Activated effector memory CD4-positive, alpha-beta T cell treated with Interleukin-2 at 50 U/mL for 16 hours (primary cell): Measurements from ENCODE around the gene PSMB4.
"Not testable (repeated sequence)": the region's sequence is repeated elsewhere in the genome, so short reads cannot be mapped to it uniquely, and the experiment has no call there.

Source experiments
- DNase-seq: peaks from one replicate; pipeline ENCODE4 v3.0.0-alpha.2; 2020

The PSMB4 gene

DNA sequence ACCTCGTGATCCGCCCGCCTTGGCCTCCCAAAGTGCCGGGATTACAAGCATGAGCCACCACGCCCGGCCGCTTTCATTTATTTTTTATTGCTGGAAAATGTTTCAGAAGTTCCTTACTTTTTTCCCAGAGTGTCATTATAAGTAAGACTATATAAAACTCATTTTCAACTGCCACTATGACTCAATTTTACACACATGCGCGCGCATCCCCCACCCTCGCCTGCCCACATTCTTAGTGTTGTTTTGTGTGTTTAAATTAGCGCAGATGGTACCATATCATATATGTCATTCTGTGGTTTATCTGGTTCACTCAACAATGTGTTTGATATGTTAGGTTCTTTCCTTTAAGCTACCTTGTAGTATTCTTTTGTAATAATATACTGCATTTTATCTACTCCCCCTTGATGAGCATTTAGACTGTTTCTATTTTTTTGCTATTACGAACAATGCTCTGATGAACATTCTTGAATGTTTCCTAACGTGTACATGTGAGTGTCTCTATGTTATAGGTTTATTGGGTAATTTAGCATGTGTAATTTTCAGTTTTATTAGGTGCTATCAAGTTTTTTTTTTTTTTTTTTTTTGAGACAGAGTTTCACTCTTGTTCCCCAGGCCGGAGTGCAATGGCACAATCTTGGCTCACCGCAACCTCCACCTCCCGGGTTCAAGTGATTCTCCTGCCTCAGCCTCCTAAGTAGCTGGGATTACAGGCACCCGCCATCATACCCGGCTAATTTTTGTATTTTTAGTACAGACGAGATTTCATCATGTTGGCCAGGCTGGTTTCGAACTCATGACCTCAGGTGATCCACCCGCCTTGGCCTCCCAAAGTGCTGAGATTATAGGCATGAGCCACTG is 8.9 kb upstream of the PSMB4 start:
- DNase-seq = not testable (repeated sequence)

DNA sequence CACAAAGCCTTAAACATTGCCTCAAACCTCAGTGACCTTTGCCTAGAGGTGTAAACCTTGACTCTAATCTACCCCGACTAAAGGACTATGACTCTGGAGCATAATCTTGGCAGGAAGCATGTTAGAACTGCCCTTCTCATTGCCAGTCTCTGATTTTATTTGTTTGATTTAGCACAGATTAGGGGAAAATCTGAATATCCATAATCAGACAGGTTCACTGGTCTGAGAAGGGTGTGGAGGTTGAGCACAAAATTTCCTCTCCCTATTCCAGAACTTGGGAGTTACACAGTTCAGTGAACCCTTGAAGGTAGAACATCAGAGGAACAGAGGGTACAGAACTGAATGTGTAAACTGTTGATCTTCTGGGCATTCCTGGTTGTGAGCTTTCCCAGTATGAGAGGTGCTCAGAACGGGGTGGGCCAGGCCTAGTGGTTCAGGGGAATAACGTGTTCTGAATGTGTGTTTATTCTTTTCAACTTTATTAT is 8.3 kb upstream of the PSMB4 start:
- no peak for DNase-seq

DNA sequence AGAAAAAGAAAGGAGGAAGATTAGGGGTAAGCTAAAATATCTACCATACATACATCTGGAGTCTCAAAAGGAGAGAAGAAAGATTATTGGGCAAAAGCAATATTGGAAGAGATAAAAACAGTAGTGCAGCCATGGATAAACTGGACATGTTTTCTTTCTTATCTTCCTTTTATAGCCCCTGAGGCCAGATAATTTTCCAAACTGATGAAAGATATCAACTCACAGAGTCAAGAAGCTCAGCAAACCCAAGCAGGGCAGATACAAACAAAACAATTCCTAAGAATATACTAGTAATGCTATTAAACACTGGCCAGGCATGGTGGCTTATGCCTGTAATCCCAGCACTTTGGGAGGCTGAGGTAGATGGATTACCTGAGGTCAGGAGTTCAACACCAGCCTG is 5.8 kb upstream of the PSMB4 start:
- no peak for DNase-seq

DNA sequence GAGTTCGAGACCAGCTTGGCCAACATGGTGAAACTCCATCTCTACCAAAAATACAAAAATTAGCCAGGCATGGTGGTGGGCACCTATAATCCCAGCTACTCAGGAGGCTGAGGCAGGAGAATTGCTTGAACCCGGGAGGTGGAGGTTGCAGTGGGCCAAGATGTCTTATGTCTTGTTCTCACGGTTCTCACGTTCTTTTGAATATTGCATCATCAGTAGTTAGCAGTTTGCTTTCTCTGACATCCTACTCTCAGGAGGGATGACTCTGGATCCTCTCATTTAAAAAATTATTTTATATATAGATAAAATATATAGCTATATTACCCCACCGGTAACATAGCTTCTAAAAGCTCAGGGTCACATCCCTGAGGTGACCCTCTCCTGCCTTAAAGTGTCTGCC is 3.1 kb upstream of the PSMB4 start:
- not testable (repeated sequence) for DNase-seq

DNA sequence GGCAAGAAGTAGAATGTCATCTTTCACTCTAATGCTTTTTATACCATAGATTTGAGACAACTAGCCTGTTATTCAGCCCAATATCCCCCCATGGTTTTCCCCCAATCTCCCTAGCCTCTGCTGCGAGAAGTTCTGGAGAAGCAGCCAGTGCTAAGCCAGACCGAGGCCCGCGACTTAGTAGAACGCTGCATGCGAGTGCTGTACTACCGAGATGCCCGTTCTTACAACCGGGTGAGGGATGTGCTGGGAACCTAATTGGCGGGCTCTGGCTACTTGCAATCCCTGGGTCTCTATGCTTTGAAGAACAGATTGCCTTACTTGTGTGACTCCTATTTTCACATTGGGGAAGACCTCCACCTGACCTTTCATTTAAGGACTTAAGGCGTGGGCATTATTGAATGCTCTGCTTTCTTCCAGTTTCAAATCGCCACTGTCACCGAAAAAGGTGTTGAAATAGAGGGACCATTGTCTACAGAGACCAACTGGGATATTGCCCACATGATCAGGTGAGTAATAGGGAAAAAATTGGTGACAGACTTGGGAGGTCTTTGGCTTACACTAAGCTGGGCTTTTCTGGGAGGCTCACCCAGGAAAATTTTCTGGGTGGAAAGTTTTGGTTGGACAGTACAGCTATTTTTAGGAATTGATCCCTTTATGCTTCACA is 1.9 kb downstream of the PSMB4 start:
- no peak for DNase-seq

DNA sequence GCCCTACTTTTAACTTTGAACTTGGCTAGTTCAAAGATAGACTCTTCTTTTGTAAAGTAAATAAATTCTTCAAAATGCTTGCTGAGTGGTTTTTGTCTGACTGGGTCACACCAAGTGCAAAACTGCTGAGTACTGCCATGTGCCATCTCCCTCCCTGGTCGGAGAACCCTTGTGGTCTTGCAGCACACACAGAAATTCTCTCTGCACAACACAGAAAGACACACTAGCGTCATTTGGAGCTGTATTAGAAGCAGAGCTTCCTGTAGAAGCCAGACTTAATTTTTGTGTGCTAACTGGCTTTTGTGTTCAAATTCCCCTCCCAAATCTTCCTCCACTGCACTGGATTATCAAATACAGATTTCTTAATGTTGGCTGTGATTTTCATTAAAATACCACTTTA is 2.5 kb downstream of the PSMB4 start:
- DNase-seq = no peak

DNA sequence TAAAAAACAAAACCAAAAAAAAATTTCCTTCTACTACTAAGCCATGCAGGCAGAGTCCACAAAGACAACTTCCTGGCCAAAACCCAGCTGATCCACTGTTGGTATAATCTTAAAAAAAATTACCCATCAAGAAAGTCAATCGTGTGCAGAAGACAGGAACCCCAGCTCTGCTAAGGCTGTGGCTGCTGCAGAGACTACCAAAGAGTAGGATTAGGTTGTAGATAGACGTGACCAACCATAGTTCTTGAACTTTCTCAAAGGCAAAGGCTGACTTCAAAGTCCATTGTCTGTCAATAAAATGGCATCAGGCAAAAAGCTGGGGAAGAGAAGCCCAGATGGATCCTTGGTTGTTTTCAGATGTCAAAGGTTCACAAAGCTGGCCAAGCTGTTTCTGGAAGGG is 3.4 kb downstream of the PSMB4 start:
- DNase-seq = no peak

DNA sequence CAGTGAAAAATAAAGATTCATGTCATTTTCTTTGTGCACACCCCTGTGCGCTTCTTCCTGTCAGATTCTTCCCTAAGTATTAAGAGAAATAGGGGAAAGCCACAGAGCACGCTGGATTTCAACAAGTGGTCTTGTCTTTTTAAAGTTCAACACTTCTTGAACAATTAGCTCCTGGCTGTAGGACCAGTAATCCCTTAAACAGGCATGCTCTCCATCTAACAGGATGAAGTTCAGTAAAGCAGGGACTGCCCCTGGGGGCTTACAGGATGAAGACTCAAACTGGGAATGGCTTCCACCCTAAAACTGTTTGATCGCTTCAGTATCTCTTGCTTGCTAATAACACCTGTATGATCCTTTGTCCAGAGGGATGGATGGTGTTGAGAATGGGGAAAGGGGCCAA is 4.2 kb downstream of the PSMB4 start:
- no peak for DNase-seq

DNA sequence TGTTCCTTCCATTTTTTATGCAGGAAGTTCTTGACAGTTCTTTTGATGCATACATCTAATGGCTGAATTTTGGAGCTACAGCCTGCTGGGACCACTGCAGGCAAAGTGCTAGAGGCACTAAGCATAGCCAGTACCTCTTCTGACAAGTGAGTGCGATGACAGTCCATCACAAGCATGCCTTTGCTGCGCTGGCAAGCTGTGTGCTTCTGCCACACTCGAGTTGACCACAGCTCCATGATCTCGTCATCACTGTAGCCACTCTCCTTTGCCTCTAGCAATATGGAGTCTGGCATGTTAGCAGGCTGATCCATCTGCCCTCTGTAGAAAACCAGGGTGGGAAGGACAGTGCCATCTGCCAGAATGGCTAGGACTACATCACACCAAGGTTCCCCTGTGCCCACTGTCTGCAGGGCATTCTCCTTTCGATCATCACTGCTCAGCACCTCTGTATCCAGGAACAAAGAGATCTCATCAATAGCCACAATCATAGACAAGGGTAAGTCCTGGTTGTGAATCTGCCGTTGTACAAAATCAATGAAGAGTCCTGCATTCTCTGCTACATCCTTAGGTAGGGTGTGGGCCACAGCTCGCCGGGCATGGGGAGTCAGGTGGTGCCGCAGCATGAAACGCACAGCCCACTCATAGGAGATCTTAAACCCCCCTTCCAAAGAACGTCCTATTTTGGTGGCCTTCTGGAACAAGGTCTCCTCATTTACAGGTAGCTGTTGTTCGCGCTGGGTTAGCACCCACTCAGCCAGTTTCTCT is 6.0 kb downstream of the PSMB4 start:
- DNase-seq = no peak

DNA sequence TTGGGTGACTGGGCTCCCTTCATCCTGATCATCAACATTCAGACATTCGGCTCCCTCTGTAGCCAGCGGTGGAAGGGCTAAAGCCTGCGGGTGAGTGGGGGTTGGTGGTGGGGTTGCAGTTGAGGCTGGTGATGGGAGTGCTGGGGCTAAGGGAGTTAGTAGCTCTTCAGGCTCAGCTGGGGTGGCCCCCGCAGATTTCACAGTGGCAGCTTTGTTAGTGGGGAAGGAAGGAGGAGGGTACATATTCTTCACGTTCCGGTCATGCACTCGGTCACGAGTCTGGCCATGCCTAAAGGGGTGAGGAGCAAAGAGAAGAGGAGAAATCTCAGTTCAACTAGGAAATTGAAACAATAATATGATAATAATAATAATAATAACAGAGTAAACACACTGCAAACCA is 6.8 kb downstream of the PSMB4 start:
- DNase-seq = no peak

DNA sequence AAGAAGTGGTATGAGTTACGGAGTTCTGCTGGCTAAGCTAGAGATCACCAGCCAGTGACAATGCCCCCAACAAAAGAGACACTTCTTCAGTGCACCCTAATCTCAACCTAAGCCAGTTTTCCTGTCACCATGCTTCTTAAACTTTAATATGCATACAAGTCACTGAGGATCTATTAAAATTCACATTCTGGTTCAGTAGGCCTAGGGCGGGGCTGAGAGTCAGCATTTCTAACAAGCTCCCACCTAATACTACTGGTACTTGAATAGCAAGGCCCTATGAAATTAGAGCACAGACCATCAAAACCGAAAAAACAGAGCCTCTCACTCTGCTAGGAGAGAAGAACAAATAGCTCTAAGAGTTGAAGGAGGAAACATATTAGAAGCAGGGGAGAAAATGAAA is 7.9 kb downstream of the PSMB4 start:
- no peak for DNase-seq

DNA sequence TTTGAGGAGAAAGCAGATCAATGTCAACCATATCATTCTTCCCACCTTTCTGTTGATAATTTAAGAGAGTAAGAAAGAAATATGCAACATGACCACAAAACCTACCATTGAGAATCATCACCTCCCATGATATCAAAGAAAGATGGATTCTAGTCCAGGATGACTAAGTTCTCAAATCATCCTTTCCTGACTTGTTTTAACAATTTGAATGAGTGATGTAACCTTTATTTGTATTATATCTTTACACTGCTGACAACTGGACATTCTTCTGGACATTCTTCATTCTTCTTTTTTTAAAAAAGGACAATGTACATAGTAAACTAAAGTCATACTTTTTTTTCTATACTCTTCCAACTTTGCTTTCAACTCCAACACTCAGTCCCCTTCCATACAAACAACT is 9.5 kb downstream of the PSMB4 start:
- no peak for DNase-seq

DNA sequence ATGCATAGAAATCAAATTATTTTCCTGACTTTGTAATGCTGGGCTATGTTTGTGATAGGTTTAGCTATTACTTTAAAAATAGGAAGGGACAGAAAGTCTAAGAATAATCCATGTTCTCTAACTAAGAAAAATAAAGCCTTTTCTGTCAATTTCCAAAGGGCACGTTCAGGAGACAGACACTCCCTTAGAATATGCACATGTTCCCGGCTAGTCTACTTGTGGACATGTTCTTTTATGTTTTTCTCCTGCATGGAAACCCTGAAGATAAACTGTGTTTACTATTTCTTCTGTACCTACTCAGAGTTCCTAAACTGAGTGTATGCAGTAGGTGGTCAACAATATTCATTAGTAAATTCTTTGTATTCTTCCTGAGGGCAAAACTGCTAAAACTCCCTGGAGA is 12.5 kb downstream of the PSMB4 start:
- no peak for DNase-seq

DNA sequence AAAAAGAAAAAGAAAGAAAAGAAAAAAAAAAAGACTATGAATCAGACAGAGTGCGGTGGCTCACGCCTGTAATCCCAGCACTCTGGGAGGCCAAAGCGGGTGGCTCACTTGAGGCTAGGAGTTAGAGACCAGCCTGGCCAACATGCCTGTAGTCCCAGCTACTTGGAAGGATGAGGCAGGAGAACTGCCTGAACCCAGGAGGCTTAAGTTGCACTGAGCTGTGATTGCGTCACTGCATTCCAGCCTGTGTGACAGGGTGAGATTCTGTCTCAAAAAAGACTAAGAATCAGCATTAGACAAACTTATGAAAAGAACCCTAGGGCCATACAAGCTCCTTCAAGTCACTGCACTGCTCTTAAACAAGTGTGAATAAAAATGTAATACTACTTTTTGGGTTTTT is 16.9 kb downstream of the PSMB4 start:
- no peak for DNase-seq

DNA sequence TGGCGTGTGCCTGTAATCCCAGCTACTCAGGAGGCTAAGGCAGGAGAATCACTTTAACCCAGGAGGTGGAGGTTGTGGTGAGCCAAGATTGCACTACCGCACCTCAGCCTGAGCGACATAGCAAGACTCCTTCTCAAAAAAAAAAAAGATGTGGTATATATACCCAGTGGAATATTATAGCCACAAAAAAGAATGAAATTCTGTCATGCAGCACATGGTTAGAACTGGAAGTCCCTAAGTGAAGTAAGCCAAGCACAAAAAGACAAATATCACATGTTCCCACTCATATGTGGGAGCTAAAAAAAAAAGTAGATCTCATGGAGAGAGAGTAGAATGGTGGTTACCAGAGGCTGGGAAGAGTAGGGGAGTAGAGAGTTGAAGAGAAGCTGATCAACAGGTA is 18.7 kb downstream of the PSMB4 start:
- no peak for DNase-seq

DNA sequence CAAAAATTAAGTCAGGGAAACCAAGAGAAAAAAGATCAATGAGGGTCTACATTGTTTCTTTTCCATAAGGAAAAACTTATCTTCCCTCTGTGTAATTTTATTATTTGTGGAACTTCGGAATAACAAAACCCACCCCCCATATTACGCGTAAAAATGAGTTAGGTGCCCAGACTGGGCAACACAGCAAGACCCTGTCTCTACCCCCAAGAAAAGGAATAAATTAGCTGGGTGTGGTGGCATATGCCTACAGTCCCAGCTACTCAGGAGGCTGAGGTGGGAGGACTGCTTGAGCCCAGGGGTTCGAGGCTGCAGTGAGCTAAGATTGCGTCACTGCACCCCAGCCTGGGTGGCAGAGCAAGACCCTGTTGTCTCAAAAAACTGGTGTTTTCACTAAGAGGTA is 20.4 kb downstream of the PSMB4 start:
- DNase-seq = no peak

DNA sequence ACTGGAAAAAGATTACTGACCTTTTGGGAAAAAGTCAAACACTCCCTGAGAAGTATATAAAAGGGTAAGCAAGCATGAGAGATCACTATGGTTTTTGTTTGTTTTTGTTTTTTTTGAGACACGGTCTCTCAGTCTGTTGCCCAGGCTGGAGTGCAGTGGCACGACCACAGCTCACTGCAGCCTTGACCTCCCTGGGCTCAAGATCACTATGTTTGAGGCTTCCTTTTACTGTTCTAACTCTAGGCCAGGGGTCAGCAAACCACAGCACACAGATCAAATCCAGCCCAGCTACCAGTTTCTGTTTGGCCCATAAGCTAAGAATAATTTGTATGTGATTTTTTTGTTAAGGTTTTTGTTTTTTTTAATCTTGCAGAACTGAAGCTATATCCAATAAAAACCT is 25.7 kb downstream of the PSMB4 start:
- DNase-seq = no peak

DNA sequence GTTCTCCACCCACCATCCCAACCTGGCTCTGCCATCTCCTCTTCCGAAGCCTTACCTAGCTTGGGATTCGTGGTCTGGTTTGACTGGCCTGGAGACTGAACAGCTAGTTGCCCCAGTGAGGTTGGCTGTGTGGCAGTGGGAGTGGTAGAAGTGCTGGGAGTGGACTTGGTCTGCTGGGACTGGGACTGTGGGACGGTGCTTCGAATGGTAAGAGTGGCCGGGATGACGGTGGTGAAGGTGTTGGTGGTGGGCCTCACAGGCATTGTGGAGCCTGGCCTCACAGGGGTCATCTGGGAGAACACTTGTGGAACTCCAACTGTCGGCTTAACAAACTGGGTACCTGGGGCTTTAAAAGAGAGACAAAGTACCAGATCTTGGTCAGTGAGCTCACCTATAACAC is 28.7 kb downstream of the PSMB4 start:
- no peak for DNase-seq

DNA sequence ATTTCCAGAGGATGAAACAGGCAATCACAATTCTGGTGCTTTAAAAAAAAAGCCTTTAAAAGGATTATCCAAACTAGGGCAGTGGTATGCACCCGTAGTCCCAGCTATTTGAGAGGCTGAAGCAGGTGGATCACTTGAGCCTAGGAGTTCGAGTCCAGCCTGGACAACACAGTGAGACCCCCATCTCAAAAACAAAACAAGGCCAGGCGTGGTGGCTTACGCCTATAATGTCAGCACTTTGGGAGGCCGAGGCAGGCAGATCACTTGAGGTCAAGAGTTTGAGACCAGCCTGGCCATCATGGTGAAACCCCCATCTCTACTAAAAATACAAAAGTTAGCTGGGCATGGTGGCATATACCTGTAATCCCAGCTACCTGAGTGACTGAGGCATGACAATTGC is 34.5 kb downstream of the PSMB4 start:
- not testable (repeated sequence) for DNase-seq

DNA sequence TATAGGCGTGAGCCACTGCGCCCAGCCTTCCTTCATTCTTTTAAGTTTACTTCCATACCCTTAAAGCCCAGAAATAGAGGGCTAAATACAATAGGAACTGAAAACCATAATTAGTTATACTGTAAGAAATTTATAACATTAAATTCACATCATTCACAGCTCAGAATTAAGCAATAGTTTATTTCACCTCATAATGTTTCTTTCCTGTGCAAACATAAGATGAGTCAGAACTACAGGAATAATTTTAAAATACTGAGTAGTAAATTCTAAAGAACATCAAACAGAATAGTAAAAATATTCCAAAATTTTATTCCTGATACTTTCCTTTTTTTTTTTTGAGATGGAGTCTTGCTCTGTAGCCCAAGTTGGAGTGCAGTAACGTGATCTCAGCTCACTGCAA is 35.8 kb downstream of the PSMB4 start:
- DNase-seq = no peak

DNA sequence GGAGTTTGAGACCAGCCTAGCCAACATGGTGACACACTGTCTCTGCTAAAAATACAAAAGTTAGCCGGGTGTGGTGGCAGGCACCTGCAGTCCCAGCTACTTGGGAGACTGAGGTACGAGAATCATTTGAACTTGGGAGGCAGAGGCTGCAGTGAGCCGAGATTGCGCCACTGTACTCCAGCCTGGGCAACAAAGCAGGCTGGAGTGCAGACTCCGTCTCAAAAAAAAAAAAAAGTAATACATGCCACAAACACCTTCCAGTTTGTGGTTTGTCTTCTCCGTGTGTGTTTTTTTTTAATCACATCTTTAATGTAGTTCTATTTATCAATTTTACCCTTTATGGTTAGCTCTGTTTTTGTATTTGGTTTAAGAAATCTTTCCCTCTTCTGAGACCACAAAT is 37.6 kb downstream of the PSMB4 start:
- DNase-seq = no peak

DNA sequence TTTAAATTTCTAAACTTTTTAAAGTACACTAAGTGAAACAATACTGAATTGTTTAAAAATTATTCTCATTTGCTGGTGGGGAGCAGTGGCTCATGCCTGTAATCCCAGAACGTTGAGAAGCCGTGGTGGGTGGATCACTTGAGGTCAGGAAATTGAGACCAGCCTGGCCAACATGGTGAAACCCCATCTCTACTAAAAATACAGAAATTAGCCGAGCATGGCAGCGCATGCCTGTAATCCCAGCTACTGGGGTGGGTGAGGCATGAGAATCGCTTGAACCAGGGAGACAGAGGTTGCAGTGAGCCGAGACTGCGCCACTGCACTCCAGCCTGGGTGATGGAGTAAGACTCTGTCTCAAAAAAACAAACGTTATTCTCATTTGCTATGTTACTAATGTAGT is 38.0 kb downstream of the PSMB4 start:
- not testable (repeated sequence) for DNase-seq

DNA sequence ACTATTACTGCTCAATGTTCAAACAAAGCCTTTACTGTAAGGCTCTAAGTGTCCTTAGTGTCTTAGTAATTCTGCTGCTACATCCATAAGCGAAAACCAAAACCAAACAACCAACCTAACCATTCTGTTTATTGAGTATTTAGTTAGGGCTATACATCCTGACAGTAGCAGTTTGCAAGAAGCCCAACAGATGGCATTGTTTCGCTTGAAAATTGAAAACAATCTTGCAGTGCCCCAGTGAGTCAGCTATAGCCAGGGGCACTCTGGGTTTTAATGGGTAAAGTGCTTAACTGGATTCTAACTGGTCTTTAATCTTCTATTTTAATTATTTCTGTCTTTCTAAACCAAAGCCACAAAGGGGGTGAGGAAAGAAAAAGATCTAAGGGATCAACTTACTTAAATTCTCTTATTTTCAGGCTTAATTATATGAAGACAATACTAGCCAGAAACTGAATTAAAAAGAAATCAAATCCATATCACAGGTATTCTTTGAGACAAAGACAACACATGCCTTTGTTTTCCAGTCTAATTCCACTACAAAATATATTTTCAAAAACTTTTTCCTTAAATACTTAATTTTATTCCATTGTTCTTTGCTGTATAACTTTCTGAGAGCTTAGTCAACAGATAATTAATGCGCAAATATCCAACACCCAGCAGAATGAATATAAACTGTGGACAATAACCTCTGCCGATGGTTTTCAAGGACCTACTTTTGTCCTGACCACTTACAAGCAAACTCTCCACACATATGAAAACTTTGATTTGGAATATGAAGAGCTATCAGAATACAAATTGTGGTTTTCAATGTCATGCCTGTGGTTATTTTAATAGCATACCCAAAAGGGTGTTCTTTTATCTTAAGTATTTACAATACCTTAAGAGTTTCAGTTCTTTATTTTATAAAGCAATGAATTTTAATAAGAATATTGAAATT is 44.7 kb downstream of the PSMB4 start:
- DNase-seq = peak; percentile 40
